HT1080 (cell line): ENCODE measurements around the gene NCF4. TPM values are rescaled to one million over a fixed set of nuclear protein-coding genes. Genes with fewer than 3 reads are reported as not detected.

Source experiments
- DNase-seq: peaks from one replicate; pipeline ENCODE4 v3.0.0-alpha.2; 2015; ENCODE audit warnings: low read depth
- total RNA-seq: library from RNA; depleted of rRNA; stranded (reverse); fragments of >200 nt; shearing (Covaris generic); gene quantifications from 2 replicates; pipeline ENCODE4 v1.2.3, GENCODE V29; 2014

NCF4 gene
- total RNA-seq, 1 experiment from 2014 or later: not detected

GRCh38 chr22:36893262-36893661 lies 32.5 kb downstream of the NCF4 start:
- no peak for DNase-seq

GRCh38 chr22:36894266-36894665 lies 33.5 kb downstream of the NCF4 start:
- no peak for DNase-seq

- no peak for DNase-seq
Observed at GRCh38 chr22:36897611-36898010, 36.8 kb downstream of the NCF4 start.

- no peak for DNase-seq
Observed at GRCh38 chr22:36898690-36899089, 37.9 kb downstream of the NCF4 start.

GRCh38 chr22:36899498-36899897 lies 38.7 kb downstream of the NCF4 start:
- no peak for DNase-seq

GRCh38 chr22:36900225-36900624 lies 39.4 kb downstream of the NCF4 start:
- no peak for DNase-seq

- no peak for DNase-seq
Observed at GRCh38 chr22:36900880-36901279, 40.1 kb downstream of the NCF4 start.

GRCh38 chr22:36901411-36902142 lies 40.8 kb downstream of the NCF4 start:
- no peak for DNase-seq

- DNase-seq: no peak
Observed at GRCh38 chr22:36902143-36902926, 41.5 kb downstream of the NCF4 start.

- no peak for DNase-seq
Observed at GRCh38 chr22:36904260-36904880, 43.6 kb downstream of the NCF4 start.

- no peak for DNase-seq
Observed at GRCh38 chr22:36907253-36908195, 46.7 kb downstream of the NCF4 start.

- DNase-seq: no peak
Observed at GRCh38 chr22:36910461-36910860, 49.7 kb downstream of the NCF4 start.

DNA sequence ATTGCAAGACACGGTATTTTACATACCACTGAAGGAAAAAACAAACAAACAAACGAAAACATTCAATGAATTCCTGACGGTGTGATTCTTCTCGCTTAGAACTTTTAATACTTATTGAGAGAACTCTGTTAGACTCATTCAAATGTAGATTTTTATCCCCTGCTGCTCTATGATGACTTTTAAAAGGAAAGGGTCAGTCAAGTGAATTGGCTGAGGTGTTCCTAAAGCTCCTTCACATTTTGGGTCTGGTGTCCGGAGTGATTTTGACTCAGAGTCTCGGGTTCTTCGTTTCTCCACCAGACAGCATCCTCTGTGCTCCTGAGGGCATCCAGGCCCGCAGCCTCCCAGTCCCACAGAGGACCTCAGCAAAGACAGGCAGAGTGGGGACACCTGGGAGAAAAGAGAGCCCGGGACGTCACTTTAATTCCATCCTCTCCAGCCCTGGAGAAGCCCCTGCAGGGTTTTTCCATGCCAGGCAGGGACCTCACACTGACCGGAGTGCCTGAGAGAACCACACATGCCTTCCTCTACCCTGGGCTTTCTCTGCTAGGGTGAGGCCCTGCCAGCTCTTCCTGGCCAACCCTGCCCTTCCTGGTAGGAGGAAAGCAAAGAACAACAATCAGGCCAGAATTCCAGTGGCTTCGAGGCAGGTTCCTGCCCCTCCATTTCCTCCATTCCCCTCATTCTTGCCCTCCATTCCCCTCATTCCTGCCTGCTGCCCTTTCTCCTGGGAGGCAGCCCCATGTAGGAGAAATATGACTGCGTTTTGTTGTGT lies 51.3 kb downstream of the NCF4 start:
- DNase-seq: no peak

- no peak for DNase-seq
Observed at GRCh38 chr22:36912694-36913426, 52.1 kb downstream of the NCF4 start.

GRCh38 chr22:36913427-36914389 lies 52.9 kb downstream of the NCF4 start, which contains the start of gene CSF2RB:
Gene CSF2RB (plus strand): TSS chr22:36913628. CDS start chr22:36922208, 8,580 bp downstream.
- DNase-seq: no peak

GRCh38 chr22:36914390-36914752 lies 53.6 kb downstream of the NCF4 start:
- DNase-seq: no peak

- DNase-seq: no peak
Observed at GRCh38 chr22:36916034-36916433, 55.2 kb downstream of the NCF4 start.

- DNase-seq: no peak
Observed at GRCh38 chr22:36918586-36919284, 57.9 kb downstream of the NCF4 start.
